K562 (cell line): Measurements from ENCODE around the gene SYNGR3. TPM values are rescaled to one million over a fixed set of nuclear protein-coding genes. Genes with fewer than 3 reads are reported as not detected.

Source experiments
- CBX2 ChIP-seq: fragments of 200-600 bp; sonication (generic); IDR thresholded peaks from one replicate; pipeline ENCODE4 v1.6.1; 2012; ENCODE audit warnings: mild to moderate bottlenecking, low read length, inconsistent platforms; ENCODE audit not compliant: insufficient read depth, poor library complexity, severe bottlenecking
- E2F3 ChIP-seq: fragments of 250-450 bp; sonication (Bioruptor Pico); IDR thresholded peaks from 2 replicates; pipeline ENCODE4 v1.4.0; 2020; ENCODE audit warnings: mild to moderate bottlenecking
- HCFC1 ChIP-seq: IDR thresholded peaks from 2 replicates; pipeline ENCODE4 v1.6.1; 2012; ENCODE audit warnings: low read depth, low read length, improper control_type of control experiment
- MGA ChIP-seq: fragments of 450-650 bp; IDR thresholded peaks from 2 replicates; pipeline ENCODE4 v1.6.1; 2016; ENCODE audit warnings: mild to moderate bottlenecking, moderate library complexity
- MTA3 ChIP-seq: fragments of 450-650 bp; formaldehyde crosslinking; IDR thresholded peaks from 2 replicates; pipeline ENCODE4 v1.6.1; 2017; ENCODE audit warnings: mild to moderate bottlenecking, borderline replicate concordance
- NELFE ChIP-seq: IDR thresholded peaks from 2 replicates; pipeline ENCODE4 v1.6.1; 2011; ENCODE audit warnings: mild to moderate bottlenecking; ENCODE audit not compliant: insufficient read depth, insufficient read length
- PHF21A ChIP-seq: fragments of 450-650 bp; IDR thresholded peaks from 2 replicates; pipeline ENCODE4 v1.6.1; 2017; ENCODE audit warnings: low read depth, borderline replicate concordance
- RBM25 ChIP-seq: fragments of 200-400 bp; formaldehyde crosslinking; IDR thresholded peaks from 2 replicates; pipeline ENCODE4 v1.6.1; 2018; ENCODE audit warnings: low read length, low read depth, moderate library complexity; ENCODE audit not compliant: severe bottlenecking
- SMAD4 ChIP-seq: fragments of 250-450 bp; sonication (Bioruptor Pico); conservative IDR thresholded peaks from 2 replicates; pipeline ENCODE4 v1.8.0; 2021; ENCODE audit warnings: inconsistent platforms, mild to moderate bottlenecking, moderate library complexity
- ZNF146 ChIP-seq: IDR thresholded peaks from one replicate; pipeline ENCODE4 v1.6.1; 2018; ENCODE audit warnings: missing compliant biosample characterization; ENCODE audit not compliant: unreplicated experiment
- ZNF274 ChIP-seq: IDR thresholded peaks from 2 replicates; pipeline ENCODE4 v1.6.1; 2011; ENCODE audit warnings: low read depth, mild to moderate bottlenecking, low read length, moderate library complexity, borderline replicate concordance
- ZNF444 ChIP-seq: fragments of 250-450 bp; sonication (Bioruptor Pico); IDR thresholded peaks from 2 replicates; pipeline ENCODE4 v1.4.0; 2020; ENCODE audit warnings: mild to moderate bottlenecking, moderate library complexity
- ZNF589 ChIP-seq: fragments of 200-800 bp; sonication (Bioruptor generic); IDR thresholded peaks from 2 replicates; pipeline ENCODE4 v1.6.1; 2016; ENCODE audit warnings: low read depth, missing genetic modification characterization, missing compliant biosample characterization
- polyA plus RNA-seq, 8 experiments: library from polyadenylated mRNA; depleted of rRNA in 4 of 8; stranded (reverse) in 5 of 8; unstranded in 3 of 8; fragments of >200 nt; fragmentation: Nextera tagmentation in 2 of 8; fragmentation: Illumina TruSeq in 1 of 8; extraction: Ambion mirVana in 2 of 8; extraction: Trizol in 1 of 8; gene quantifications; 2 replicates each; pipeline versions ENCODE4 v1.2.1 to v1.2.3, GENCODE V29; 2011 to 2014; ENCODE audit warnings: inconsistent platforms in 1 of 8, missing spikeins in 1 of 8
- total RNA-seq, 7 experiments: library from RNA; depleted of rRNA in 6 of 7; stranded (reverse); fragments of >200 nt in 6 of 7; fragmentation: Illumina TruSeq in 2 of 7; extraction: Trizol in 2 of 7; gene quantifications; 2 replicates each; pipeline versions ENCODE4 v1.2.1 to v1.2.3, GENCODE V29; 2011 to 2021; ENCODE audit warnings: low replicate concordance in 1 of 7
- TF ChIP-seq, protein P1 (sequence below): fragments of 200-800 bp; sonication (Bioruptor generic); IDR thresholded peaks from 2 replicates; pipeline ENCODE4 v1.6.1; 2017; ENCODE audit warnings: missing genetic modification characterization, missing compliant biosample characterization

Gene SYNGR3
- total and polyA plus RNA-seq, 9 of the 15 experiments (the other 6 are each of a cell fraction or from before 2014, with no cell fraction given): 3.7 to 69.2 (median 36.3) TPM

- TF ChIP-seq, protein P1, sequence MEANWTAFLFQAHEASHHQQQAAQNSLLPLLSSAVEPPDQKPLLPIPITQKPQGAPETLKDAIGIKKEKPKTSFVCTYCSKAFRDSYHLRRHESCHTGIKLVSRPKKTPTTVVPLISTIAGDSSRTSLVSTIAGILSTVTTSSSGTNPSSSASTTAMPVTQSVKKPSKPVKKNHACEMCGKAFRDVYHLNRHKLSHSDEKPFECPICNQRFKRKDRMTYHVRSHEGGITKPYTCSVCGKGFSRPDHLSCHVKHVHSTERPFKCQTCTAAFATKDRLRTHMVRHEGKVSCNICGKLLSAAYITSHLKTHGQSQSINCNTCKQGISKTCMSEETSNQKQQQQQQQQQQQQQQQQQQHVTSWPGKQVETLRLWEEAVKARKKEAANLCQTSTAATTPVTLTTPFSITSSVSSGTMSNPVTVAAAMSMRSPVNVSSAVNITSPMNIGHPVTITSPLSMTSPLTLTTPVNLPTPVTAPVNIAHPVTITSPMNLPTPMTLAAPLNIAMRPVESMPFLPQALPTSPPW (CRISPR knock-in tag): peak; percentile 59
- TF ChIP-seq SMAD4 (CRISPR knock-in tag) (peak; percentile 48; the same call in 1 of the 2 replicates), ZNF274 (no peak), RBM25 (peak; percentile 34), MGA (peak; percentile 94), ZNF146 (CRISPR knock-in tag) (no peak), MTA3 (peak; percentile 59), ZNF589 (CRISPR knock-in tag) (0 out of 2 replicates have a peak, but pooled peaks have one; percentile 42), NELFE (no peak), E2F3 (CRISPR knock-in tag) (peak; percentile 84), PHF21A (no peak), HCFC1 (0 out of 2 replicates have a peak, but pooled peaks have one; percentile 23), ZNF444 (no peak), CBX2 (no peak)
Observed at GRCh38 chr16:1991948-1992703, 2.4 kb downstream of the SYNGR3 start (continued).
